Activated CD8-positive, alpha-beta memory T cell treated with anti-CD3 and anti-CD28 coated beads, Interleukin-2, amount 50 U/mL, for 1 hour (primary cell): Measurements from ENCODE around the gene ADK.

Experiments
- DNase-seq: peaks from one replicate; pipeline ENCODE4 v3.0.0-alpha.2; 2020; ENCODE audit errors: extremely low read depth

The ADK gene

DNA sequence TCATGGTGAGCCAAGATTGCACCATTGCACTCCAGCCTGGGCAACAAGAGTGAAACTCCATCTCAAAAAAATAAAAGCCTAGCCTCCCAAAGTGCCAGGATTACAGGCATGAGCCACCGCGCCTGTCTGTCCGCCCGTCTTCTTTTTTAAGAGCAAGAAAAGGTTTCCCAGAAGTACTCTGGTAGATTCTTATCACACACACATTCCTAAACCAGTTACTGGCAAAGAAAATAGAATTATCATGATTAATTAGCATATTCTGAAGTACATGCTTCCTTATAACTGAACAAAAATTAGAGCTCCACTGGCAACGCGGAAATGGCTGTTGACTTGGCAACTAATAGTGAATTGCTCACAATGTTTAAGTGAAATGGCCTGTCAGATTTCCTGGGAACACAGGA lies 87.0 kb downstream of the ADK start:
- DNase-seq, result no peak

- DNase-seq, result no peak
Measured at GRCh38 chr10:74238516-74238915, 87.5 kb downstream of the ADK start.

GRCh38 chr10:74243067-74243466 lies 92.0 kb downstream of the ADK start:
- no peak for DNase-seq

DNA sequence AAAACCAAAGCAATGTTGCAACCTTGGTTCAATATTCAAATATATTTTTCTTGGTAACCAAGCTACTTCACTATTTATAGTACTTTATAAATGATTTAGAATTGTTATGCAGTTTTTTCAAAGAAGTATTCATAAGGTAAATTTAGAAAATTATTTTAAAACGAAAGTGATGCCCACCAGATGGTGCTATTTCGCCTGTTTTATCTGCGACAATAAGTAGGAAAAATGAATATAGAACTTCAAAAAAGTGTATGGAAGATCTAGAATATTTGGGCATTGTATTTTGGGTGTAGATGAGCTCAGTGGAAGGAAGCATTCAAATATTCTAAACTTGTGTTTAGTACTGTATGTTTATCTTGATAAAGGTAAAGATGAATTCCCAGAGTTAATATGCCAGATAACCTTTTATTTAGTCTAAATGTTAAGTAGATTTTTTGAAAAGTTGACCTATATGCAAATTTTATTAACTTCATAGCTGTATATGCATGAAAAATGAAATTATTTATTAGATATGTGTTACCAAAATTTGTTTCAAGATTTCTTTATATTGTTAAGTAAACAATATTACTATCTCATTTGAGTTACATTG lies 93.2 kb downstream of the ADK start:
- DNase-seq, result no peak

- no peak for DNase-seq
Measured at GRCh38 chr10:74244807-74245206, 93.8 kb downstream of the ADK start.

DNA sequence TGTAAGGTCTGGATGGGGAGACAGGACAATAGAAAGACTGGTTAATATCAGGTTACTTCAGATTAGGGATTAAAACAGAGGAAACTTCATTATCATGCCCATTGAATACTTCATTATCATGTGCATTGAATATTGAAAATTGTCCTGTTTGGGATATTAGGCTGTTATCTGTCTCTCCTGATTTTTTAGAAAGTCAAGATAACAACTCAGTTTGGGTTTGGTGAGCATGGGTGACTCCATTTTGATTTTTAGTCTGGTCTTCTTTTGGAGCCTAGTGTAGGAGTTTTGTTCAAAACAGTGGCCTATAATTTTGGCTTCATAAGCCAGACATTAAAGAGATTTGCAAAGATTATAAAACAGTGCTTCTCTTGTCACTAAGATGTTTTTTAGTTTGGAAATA lies 95.5 kb downstream of the ADK start:
- no peak for DNase-seq

GRCh38 chr10:74249865-74250264 lies 98.8 kb downstream of the ADK start:
- DNase-seq, result no peak

- DNase-seq, result no peak
Measured at GRCh38 chr10:74255214-74255613, 104.2 kb downstream of the ADK start.

DNA sequence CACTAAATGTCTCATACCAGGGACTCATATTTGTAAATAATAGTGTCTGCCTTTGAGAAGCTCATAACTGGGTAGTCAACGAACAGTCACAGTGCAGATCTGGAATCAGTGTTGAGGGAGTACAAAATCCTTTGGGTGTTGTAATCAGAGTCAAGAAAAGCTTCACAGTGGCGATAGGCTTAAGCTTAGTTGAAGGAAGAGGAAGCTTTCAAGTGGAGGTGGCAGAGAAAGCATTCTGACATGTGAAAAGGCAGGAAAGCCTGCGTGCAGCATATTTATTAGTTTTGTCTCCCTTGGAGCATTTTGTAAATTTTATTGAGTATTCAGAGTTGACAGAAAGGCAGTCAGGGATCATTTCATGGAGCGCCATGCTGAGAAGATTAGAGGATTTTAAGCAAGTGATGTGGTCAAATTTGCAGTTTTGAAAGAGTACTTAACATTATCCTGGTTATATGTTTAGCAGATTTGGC lies 104.9 kb downstream of the ADK start:
- no peak for DNase-seq

DNA sequence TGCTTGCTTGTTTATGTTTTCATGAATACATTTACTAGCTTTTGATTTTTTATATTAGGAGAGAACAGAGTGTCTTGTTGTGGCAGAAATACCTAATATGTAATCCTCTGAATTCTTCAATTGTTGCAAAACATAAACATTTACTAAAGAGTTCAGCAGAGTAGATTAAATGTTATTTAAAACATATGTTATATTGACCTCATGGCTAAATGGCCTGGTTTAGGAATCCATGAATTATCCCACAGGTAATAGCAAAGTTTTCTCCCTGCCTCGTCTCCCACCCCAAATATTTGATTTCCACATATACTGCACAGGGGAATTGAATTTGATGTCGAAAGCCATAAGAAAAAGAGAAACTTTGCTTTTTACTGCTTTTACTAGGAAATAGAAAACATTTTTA lies 111.8 kb downstream of the ADK start:
- DNase-seq, result no peak

- no peak for DNase-seq
Measured at GRCh38 chr10:74263996-74264395, 113.0 kb downstream of the ADK start.

DNA sequence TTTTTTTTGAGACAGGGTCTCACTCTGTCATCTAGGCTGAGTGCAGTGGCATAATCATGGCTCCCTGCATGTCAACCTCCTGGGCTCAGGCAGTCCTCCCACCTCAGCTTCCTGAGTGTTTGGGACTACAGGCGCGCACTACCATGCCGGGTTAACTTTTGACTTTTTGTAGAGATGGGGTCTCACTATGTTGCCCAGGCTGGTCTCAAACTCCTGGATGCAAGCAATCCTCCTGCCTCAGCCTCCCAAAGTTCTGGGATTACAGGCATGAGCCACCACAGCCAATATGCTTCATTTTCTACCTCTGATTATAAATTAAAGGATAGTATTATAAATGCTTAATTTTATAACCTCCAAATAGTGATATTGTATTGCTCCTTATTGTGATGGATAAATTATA lies 121.3 kb downstream of the ADK start:
- no peak for DNase-seq

DNA sequence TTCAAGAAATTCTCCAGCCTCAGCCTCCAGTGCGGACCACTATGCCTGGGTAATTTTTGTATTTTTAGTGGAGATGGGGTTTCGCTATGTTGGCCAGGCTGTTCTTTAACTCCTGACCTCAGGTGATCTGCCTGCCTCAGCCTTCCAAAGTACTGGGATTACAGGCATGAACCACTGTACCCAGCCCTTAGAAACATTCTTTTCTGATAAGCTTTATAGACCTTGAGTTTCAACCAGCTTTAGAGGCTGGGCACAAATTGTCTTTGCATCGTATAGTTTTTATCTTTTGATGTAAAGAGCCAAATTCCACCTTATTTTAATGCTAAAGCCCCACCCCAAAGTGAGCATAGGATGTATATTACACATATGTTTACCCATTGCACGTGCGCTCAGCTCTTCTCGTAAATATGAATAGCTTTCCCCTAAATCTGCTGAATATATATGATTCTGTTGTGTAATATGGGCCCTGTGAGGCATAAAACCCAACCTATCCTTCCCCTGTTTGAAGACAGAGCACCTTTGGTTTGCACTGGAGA lies 124.8 kb downstream of the ADK start:
- DNase-seq, result no peak

- DNase-seq, result no peak
Measured at GRCh38 chr10:74276416-74276815, 125.4 kb downstream of the ADK start.

GRCh38 chr10:74282151-74282847 lies 131.3 kb downstream of the ADK start:
- no peak for DNase-seq

DNA sequence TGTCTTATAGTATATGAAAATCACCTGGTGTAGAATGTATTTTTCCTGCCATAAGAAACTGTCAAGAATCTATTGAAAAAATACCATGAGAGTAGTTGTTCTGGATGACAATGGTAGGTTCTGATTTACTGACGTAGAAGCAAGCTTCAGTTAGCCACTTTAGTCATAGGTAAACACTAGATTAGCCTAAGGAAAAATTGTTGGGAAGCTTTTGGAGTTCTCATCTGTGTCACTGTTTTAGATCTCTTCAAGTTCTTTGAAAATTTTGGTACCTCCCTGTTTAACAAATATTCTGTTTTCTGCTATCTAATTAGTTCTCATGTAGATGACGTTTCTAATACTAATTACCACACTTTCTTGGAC lies 131.8 kb downstream of the ADK start:
- no peak for DNase-seq

- no peak for DNase-seq
Measured at GRCh38 chr10:74289188-74289587, 138.2 kb downstream of the ADK start.

DNA sequence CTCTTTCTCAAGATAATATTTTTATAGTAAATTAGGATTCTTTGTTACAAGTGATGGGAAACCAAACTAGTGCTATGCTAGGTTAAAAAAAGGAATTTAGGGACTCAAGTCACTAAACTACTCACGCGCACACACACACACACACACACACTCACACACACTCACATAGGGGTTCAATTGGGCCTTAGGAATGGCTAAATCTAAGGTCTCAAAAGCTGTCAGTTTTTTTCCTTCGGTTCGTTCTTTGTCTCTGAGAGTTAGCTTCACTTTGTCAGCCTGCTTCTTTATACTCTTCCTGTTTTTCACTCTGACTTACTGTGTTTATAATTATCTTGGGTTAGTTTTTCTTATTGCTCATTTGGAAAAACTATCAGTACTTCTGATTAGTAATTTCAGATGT lies 138.9 kb downstream of the ADK start:
- DNase-seq, result no peak

DNA sequence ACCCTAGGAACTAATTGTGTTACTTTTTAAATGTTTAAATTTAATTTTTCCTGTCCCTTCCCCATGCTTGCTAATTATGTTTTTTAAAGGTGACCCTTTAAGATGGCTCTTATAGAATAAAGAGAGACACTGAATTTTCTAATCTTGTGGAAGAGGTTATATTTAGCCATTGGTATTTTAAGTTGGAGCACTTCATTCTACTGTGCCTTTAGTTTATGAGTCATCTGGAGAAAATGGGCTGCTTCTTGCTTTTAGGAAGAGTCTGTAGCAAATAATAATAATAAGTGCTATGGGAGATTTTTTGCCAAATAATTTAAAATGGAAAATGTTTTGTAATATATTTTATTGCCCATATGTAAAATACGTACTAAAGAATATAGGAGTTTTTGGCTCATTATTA lies 139.7 kb downstream of the ADK start:
- no peak for DNase-seq

- no peak for DNase-seq
Measured at GRCh38 chr10:74292871-74293427, 141.9 kb downstream of the ADK start.

DNA sequence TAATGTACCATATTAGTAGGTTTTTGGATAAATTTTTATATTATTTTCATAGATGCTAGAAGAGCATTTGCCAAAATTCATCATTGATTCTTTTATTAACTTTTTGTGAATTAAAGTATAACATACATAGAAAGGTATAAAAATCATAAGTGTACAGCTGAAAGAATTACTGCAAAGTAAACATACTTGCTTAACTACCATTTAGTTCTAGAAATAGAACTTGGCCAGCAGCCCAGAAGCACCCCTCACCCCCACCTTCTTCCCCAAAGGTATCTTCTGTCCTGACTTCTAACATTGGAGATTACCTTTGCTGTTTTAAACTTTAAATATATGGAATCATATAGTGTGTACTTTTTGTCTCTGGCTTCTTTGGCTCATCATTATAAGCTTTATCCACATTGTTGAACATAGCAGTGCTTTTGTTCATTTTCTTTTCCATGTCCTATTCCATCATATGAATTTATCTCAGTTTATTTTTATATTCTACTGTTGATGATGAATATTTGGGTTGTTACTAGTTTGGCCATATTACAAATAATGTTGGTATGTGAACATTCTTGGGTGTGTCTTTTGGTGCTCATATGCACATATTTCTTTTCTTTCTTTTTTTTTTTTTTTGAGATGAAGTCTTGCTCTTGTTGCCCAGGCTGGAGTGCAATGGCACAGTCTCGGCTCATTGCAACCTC lies 142.8 kb downstream of the ADK start:
- no peak for DNase-seq

- DNase-seq, result no peak
Measured at GRCh38 chr10:74297389-74298080, 146.5 kb downstream of the ADK start.
